Activated CD8-positive, alpha-beta T cell treated with anti-CD3 and anti-CD28 coated beads for 36 hours (primary cell): ENCODE data around the gene LKAAEAR1. TPM values are rescaled to one million over a fixed set of nuclear protein-coding genes. Genes with fewer than 3 reads are reported as not detected.

Source experiments
- ATAC-seq: fragments of 200-7000 bp; cut with Tn5 transposase; one replicate; pipeline ENCODE4 v1.10.0; 2021; ENCODE audit warnings: mild to moderate bottlenecking, moderate library complexity
- CTCF ChIA-PET: fragments of 350-600 bp; sonication (Branson Sonifier 250); formaldehyde crosslinking; loops from one replicate; lab custom pipeline; 2021; ENCODE audit warnings: antibody characterized with exemption; lab: Charles Lee
- POLR2A ChIA-PET: fragments of 350-600 bp; sonication (Branson Sonifier 250); formaldehyde crosslinking; loops from one replicate; lab custom pipeline; 2021; ENCODE audit warnings: antibody characterized with exemption; lab: Charles Lee
- DNase-seq: peaks from one replicate; pipeline ENCODE4 v3.0.0-alpha.2; 2020
- H3K27ac Mint-ChIP-seq: one replicate; pipeline ENCODE4 v1.8.0; 2021; ENCODE audit warnings: mild to moderate bottlenecking, mixed read lengths
- H3K27me3 Mint-ChIP-seq: one replicate; pipeline ENCODE4 v1.8.0; 2021; ENCODE audit warnings: mixed read lengths
- H3K36me3 Mint-ChIP-seq: one replicate; pipeline ENCODE4 v1.8.0; 2021; ENCODE audit warnings: low read depth, mixed read lengths
- H3K4me1 Mint-ChIP-seq: one replicate; pipeline ENCODE4 v1.8.0; 2021; ENCODE audit warnings: low read depth, mixed read lengths
- H3K4me3 Mint-ChIP-seq: one replicate; pipeline ENCODE4 v1.8.0; 2021; ENCODE audit warnings: mild to moderate bottlenecking, moderate library complexity, mixed read lengths
- H3K9me3 Mint-ChIP-seq: one replicate; pipeline ENCODE4 v1.8.0; 2021; ENCODE audit warnings: mixed read lengths
- CTCF ChIP-seq: fragments of 200-600 bp; IDR thresholded peaks from one replicate; pipeline ENCODE4 v1.8.0; 2022; ENCODE audit warnings: antibody characterized with exemption, mild to moderate bottlenecking
- intact Hi-C: fragments of 100-400 bp; cut with micrococcal nuclease; formaldehyde crosslinking; loops from one replicate; pipeline ENCODE4 v1.10.0; 2022
- total RNA-seq, 2 experiments: library from RNA; stranded (reverse); gene quantifications; one replicate each; pipeline ENCODE4 v1.2.3, GENCODE V29; 2021

The LKAAEAR1 gene
- total RNA-seq, 2 experiments from 2014 or later: 0.43 TPM

GRCh38 chr20:64052326-64052722, 31.9 kb downstream of the LKAAEAR1 start:
- Mint-ChIP-seq H3K4me3 (no peak overlapping the region), H3K36me3 (no peaks in the 10 kb centered on the region), H3K27ac (no peak overlapping the region), H3K4me1 (peaks cover 6% of the 10 kb centered on the region), H3K27me3 (peaks cover 35% of the 10 kb centered on the region), H3K9me3 (no peaks in the 10 kb centered on the region)
- intact Hi-C loops: no loop called here
- ChIA-PET POLR2A (interaction anchor here (1.0 to 1.2 kb wide), 2 partner anchors 11 to 16 kb away, joined by 3 read pairs; no protein-coding TSS in a partner anchor), CTCF (interaction anchor here (1.6 kb wide), 1 partner anchor 13 kb away, joined by 14 read pairs; no protein-coding TSS in a partner anchor)
- DNase-seq (no peak), ATAC-seq (no peak)
- TF ChIP-seq CTCF: no peak

- ChIA-PET CTCF (interaction anchor here (1.6 kb wide), 1 partner anchor 13 kb away, joined by 14 read pairs; no protein-coding TSS in a partner anchor), POLR2A (interaction anchor here (1.0 to 2.0 kb wide), 4 partner anchors 11 to 17 kb away, joined by 3 to 10 read pairs (median 3); no protein-coding TSS in a partner anchor)
- Mint-ChIP-seq H3K36me3 (no peaks in the 10 kb centered on the region), H3K4me1 (peaks cover 4% of the 10 kb centered on the region), H3K4me3 (no peak overlapping the region), H3K27ac (no peak overlapping the region), H3K9me3 (no peaks in the 10 kb centered on the region), H3K27me3 (peaks cover 41% of the 10 kb centered on the region)
- TF ChIP-seq CTCF: no peak
- DNase-seq: no peak
- no peak for ATAC-seq
- intact Hi-C loops: no loop called here
Observed at GRCh38 chr20:64051561-64052325, 32.5 kb downstream of the LKAAEAR1 start.

DNA sequence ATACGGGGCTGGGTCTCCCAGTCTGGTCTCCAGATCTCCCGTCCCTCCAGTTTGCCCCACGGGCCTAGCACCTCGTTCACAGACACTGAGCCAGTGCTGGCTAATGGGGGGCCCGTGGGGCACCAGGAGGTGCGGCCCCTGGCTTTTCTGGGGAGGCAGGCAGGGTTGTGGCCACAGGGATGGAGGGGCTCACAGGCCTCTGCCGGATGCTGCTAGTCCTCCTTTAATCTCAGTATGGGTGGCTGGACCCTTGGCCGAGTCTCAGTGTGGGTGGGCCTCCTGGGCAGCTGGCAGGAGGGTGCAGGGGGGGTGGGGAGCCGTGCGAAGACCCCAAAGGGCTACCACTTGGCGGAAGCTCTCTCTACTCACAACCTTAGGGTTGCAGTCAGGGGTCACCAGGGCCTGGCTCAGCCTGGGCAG, 33.2 kb downstream of the LKAAEAR1 start:
- peaks cover 46% of the 10 kb centered on the region for H3K27me3 Mint-ChIP-seq

GRCh38 chr20:64050261-64051032, 33.8 kb downstream of the LKAAEAR1 start:
- intact Hi-C loops: no loop called here
- peaks cover 51% of the 10 kb centered on the region for H3K27me3 Mint-ChIP-seq
- TF ChIP-seq CTCF: no peak
- H3K36me3 Mint-ChIP-seq: no peaks in the 10 kb centered on the region
- H3K9me3 Mint-ChIP-seq: no peaks in the 10 kb centered on the region
- ChIA-PET CTCF (interaction anchor here (1.5 to 2.8 kb wide), 2 partner anchors 9 to 12 kb away, joined by 3 to 12 read pairs; no protein-coding TSS in a partner anchor), POLR2A (interaction anchor here (1.2 to 2.0 kb wide), 3 partner anchors 11 to 70 kb away, joined by 3 to 10 read pairs (median 3); partner anchors contain the start of gene PRPF6)
- no peak for ATAC-seq
- H3K27ac Mint-ChIP-seq: no peak overlapping the region
- DNase-seq: no peak
- H3K4me1 Mint-ChIP-seq: peaks cover 10% of the 10 kb centered on the region
- H3K4me3 Mint-ChIP-seq: no peak overlapping the region

More for the DNA sequence above, 33.2 kb downstream of the LKAAEAR1 start:
- TF ChIP-seq CTCF: no peak
- ChIA-PET POLR2A (interaction anchor here (1.2 to 2.0 kb wide), 3 partner anchors 11 to 70 kb away, joined by 3 to 10 read pairs (median 3); partner anchors contain the start of gene PRPF6), CTCF (interaction anchor here (1.5 to 2.8 kb wide), 3 partner anchors 10 to 12 kb away, joined by 3 to 14 read pairs (median 12); no protein-coding TSS in a partner anchor)
- no peak overlapping the region for H3K4me3 Mint-ChIP-seq
- intact Hi-C loops: no loop called here
- no peak overlapping the region for H3K27ac Mint-ChIP-seq
- ATAC-seq (no peak), DNase-seq (no peak)
- no peaks in the 10 kb centered on the region for H3K9me3 Mint-ChIP-seq
- no peaks in the 10 kb centered on the region for H3K36me3 Mint-ChIP-seq
- H3K4me1 Mint-ChIP-seq: peaks cover 6% of the 10 kb centered on the region
